ENCODE data around the gene LPAR5. TPM values are rescaled to one million over a fixed set of nuclear protein-coding genes. Genes with fewer than 3 reads are reported as not detected.
A peak's percentile ranks its signal among the peaks of the same experiment; 100 is the strongest.

LPAR5 gene
- total RNA-seq, 1 donor from 2014 or later: 2.5 TPM

DNA sequence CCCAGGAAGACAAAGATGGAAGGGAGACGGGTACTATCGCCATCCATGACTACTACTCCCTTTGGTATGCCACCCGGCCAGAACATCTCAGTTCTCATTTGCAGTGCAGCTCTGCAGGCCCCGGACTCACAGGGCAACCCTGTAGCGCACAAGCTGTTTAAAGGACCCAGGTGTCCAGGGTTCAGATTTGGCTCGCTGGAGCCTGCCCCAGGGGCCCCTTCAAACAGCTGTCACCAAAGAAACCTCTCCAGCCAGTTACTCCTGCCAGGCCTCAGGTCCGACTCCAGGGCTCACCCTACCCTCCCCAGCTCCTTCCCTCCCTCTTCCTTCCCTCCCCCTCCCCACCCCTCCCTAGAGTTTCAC lies 23.1 kb downstream of the LPAR5 start:
- Histone ChIP-seq H3K9me3 (no peaks in the 10 kb centered on the region), H3K4me1 (peaks cover 26% of the 10 kb centered on the region), H3K36me3 (no peaks in the 10 kb centered on the region), H3K27me3 (no peaks in the 10 kb centered on the region), H3K27ac (peak overlapping the region; percentile 92), H3K4me3 (no peak overlapping the region)
- intact Hi-C loops (cut with DNase I): no loop called here
- TF ChIP-seq, protein P1, sequence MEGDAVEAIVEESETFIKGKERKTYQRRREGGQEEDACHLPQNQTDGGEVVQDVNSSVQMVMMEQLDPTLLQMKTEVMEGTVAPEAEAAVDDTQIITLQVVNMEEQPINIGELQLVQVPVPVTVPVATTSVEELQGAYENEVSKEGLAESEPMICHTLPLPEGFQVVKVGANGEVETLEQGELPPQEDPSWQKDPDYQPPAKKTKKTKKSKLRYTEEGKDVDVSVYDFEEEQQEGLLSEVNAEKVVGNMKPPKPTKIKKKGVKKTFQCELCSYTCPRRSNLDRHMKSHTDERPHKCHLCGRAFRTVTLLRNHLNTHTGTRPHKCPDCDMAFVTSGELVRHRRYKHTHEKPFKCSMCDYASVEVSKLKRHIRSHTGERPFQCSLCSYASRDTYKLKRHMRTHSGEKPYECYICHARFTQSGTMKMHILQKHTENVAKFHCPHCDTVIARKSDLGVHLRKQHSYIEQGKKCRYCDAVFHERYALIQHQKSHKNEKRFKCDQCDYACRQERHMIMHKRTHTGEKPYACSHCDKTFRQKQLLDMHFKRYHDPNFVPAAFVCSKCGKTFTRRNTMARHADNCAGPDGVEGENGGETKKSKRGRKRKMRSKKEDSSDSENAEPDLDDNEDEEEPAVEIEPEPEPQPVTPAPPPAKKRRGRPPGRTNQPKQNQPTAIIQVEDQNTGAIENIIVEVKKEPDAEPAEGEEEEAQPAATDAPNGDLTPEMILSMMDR (IDR thresholded peaks at IDR 0.05): no peak
- DNase-seq: no peak
- no peak for ATAC-seq

- H3K9me3 ChIP-seq: no peaks in the 10 kb centered on the region
- TF ChIP-seq, protein P1 (IDR thresholded peaks at IDR 0.05): no peak
- H3K4me1 ChIP-seq: peaks cover 26% of the 10 kb centered on the region
- H3K36me3 ChIP-seq: no peaks in the 10 kb centered on the region
- intact Hi-C loops (cut with DNase I): no loop called here
- H3K27me3 ChIP-seq: no peaks in the 10 kb centered on the region
- no peak overlapping the region for H3K4me3 ChIP-seq
- peak overlapping the region; percentile 92 for H3K27ac ChIP-seq
- no peak for ATAC-seq
- DNase-seq: no peak
Measured at GRCh38 chr12:6612247-6612646, 23.5 kb downstream of the LPAR5 start.

- ATAC-seq (no peak), DNase-seq (peak; percentile 82)
- H3K36me3 ChIP-seq: peaks cover 4% of the 10 kb centered on the region
- H3K9me3 ChIP-seq: no peaks in the 10 kb centered on the region
- peaks cover 39% of the 10 kb centered on the region for H3K4me1 ChIP-seq
- H3K4me3 ChIP-seq: no peak overlapping the region
- intact Hi-C loops (cut with DNase I): no loop called here
- H3K27ac ChIP-seq: peak overlapping the region; percentile 44
- TF ChIP-seq, protein P1 (IDR thresholded peaks at IDR 0.05): no peak
- no peaks in the 10 kb centered on the region for H3K27me3 ChIP-seq
Measured at GRCh38 chr12:6608592-6609281, 27.0 kb downstream of the LPAR5 start.

DNA sequence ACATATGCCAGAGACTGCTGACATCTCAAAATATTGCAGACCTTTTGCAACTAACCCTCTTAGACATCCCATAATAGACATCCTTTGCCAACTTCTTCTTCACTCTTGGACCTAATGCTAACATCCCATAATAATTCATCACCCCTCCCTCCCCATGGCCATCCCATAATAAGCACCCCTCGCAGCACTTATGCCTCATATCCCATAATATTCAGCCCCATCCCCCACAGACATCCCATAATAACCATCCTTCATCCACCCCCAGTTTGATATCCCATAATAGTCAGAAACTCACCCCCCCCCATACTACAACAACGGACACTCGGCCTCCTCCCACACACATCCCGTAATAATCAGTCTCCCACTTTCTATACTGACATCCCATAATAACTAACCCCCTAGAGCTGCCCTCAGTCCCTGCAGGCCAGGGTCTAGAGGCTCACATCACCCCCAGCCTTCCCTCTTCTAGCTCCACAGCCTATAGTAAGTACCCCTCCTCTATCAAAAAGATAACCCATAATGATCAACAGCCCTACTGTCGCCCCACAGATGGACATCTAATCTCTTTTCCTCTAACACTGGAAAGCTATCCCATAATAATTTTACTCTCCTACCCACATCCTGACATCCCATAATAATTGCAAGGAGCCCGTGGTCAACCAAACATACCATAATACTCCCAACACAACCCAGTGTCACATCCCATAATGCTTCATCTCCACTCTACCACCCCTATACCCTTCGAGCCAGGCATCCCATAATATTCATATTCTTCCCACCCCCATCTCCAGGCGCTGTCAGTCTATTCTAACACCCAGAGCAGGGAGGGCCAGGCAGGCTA lies 27.8 kb downstream of the LPAR5 start:
- peak overlapping the region; percentile 47 for H3K27ac ChIP-seq
- H3K36me3 ChIP-seq: peaks cover 4% of the 10 kb centered on the region
- TF ChIP-seq, protein P1 (IDR thresholded peaks at IDR 0.05): no peak
- H3K27me3 ChIP-seq: no peaks in the 10 kb centered on the region
- DNase-seq: no peak
- H3K4me3 ChIP-seq: no peak overlapping the region
- H3K9me3 ChIP-seq: no peaks in the 10 kb centered on the region
- peaks cover 41% of the 10 kb centered on the region for H3K4me1 ChIP-seq
- peak; percentile 37 for ATAC-seq
- intact Hi-C loops (cut with DNase I): no loop called here

DNA sequence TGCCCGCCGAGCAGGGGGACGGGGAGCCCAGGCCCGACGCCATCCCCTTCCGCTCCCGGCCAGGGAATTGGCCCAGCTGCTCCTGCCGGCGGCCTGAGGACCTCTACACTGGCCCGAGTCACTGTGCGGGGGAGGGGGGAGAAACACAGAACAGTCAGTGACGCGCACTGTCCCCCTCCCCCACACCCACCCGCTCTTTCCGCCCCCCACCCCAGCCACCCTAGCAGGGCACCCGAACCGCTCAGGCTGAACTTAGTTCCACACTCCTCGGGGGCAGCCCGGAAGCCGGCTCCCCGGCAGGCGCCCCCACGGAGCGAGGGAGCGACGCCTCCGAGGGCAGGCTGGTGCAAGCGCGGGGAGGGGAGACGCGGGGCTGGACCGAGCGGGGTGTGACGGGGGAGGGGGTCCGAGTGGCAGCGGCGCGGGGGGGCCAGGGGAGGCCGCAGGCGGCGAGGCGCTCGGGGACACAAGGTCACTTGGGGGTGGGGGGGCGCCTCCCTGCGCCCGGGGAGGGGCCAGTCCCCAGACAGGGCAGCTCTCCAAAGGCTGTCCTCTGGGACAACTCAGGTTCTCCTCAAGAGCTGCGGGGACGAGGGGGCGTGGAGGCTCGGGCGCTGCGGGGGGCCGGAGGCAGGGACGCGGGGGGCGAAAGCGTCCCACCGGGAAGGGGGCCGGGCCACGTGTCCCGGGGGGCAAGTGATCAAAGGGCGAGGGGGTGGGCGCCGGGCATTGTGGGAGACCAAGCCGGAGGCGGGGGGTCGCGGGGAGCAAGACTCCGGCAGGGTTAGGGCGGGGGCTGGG lies 29.2 kb downstream of the LPAR5 start:
- Histone ChIP-seq H3K27ac (peak overlapping the region; percentile 95), H3K27me3 (no peaks in the 10 kb centered on the region), H3K4me3 (peak overlapping the region; percentile 84), H3K4me1 (peaks cover 37% of the 10 kb centered on the region), H3K9me3 (no peaks in the 10 kb centered on the region), H3K36me3 (peaks cover 15% of the 10 kb centered on the region)
- DNase-seq: peak; percentile 88
- peak; percentile 54 for ATAC-seq
- intact Hi-C loops (cut with DNase I): no loop called here
- TF ChIP-seq, protein P1 (IDR thresholded peaks at IDR 0.05): no peak

Data from upper lobe of right lung (tissue), 1 donor.